ENCODE data around the gene MARS2.

DNA sequence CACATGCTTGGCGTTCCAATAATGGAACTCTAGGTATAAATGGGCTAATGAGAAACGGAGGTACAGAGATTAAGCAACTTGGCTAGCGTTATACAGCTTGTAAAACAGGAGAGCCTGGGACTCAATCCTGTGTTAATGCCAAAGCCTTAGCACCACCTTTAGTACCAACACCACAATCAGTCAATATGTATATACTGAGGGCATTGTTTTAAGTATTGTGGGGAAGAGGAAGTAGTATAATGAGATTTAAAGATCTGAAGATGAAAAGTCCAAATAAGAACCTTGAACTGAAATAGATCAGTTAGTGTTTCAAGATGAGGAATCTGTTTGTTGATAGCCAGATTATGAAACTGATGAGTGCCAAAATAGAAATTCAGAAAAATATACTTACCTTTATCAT lies 8.1 kb downstream of the MARS2 start:
- TF ChIP-seq, protein P1, sequence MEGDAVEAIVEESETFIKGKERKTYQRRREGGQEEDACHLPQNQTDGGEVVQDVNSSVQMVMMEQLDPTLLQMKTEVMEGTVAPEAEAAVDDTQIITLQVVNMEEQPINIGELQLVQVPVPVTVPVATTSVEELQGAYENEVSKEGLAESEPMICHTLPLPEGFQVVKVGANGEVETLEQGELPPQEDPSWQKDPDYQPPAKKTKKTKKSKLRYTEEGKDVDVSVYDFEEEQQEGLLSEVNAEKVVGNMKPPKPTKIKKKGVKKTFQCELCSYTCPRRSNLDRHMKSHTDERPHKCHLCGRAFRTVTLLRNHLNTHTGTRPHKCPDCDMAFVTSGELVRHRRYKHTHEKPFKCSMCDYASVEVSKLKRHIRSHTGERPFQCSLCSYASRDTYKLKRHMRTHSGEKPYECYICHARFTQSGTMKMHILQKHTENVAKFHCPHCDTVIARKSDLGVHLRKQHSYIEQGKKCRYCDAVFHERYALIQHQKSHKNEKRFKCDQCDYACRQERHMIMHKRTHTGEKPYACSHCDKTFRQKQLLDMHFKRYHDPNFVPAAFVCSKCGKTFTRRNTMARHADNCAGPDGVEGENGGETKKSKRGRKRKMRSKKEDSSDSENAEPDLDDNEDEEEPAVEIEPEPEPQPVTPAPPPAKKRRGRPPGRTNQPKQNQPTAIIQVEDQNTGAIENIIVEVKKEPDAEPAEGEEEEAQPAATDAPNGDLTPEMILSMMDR (optimal IDR thresholded peaks at IDR 0.05 in 1 of 3, IDR thresholded peaks at IDR 0.05 in 1 of 3, conservative IDR thresholded peaks at IDR 0.05 in 1 of 3; ENCODE audit: extremely low read depth in 1 of 3, insufficient read depth in 2 of 3, low read length in 3 of 3), result no peak
- TF ChIP-seq EZH2 (IDR thresholded peaks at IDR 0.05; ENCODE audit: low read length), result no peak
